Activated T-cell treated with anti-CD3 and anti-CD28 coated beads, Interleukin-2, amount 50 U/mL, for 1 hour (primary cell): ENCODE data around the gene KRT4.
"Not testable (repeated sequence)": the region's sequence is repeated elsewhere in the genome, so short reads cannot be mapped to it uniquely, and the experiment has no call there.

ENCODE experiments used
- DNase-seq: peaks from one replicate; pipeline ENCODE4 v3.0.0-alpha.2; 2020

Gene KRT4

GRCh38 chr12:52771505-52771904 lies 42.4 kb downstream of the KRT4 start:
- DNase-seq = no peak

- DNase-seq = no peak
Measured at GRCh38 chr12:52771088-52771487, 42.8 kb downstream of the KRT4 start.

- no peak for DNase-seq
Measured at GRCh38 chr12:52769946-52770345, 44.0 kb downstream of the KRT4 start.

GRCh38 chr12:52769354-52769753 lies 44.6 kb downstream of the KRT4 start:
- DNase-seq = no peak

- DNase-seq = no peak
Measured at GRCh38 chr12:52768479-52769200, 45.3 kb downstream of the KRT4 start.

GRCh38 chr12:52767427-52767826 lies 46.5 kb downstream of the KRT4 start:
- no peak for DNase-seq

GRCh38 chr12:52767020-52767379 lies 46.9 kb downstream of the KRT4 start:
- DNase-seq = no peak

GRCh38 chr12:52766351-52767019 lies 47.4 kb downstream of the KRT4 start:
- no peak for DNase-seq

- no peak for DNase-seq
Measured at GRCh38 chr12:52765702-52766101, 48.2 kb downstream of the KRT4 start.

- no peak for DNase-seq
Measured at GRCh38 chr12:52763991-52764390, 49.9 kb downstream of the KRT4 start.

GRCh38 chr12:52763036-52763659 lies 50.8 kb downstream of the KRT4 start:
- no peak for DNase-seq

GRCh38 chr12:52761802-52762201 lies 52.1 kb downstream of the KRT4 start:
- DNase-seq = no peak

GRCh38 chr12:52761218-52761617 lies 52.7 kb downstream of the KRT4 start:
- not testable (repeated sequence) for DNase-seq

GRCh38 chr12:52760623-52761022 lies 53.3 kb downstream of the KRT4 start:
- DNase-seq = no peak

- DNase-seq = no peak
Measured at GRCh38 chr12:52759695-52760094, 54.2 kb downstream of the KRT4 start.

GRCh38 chr12:52759218-52759617 lies 54.7 kb downstream of the KRT4 start:
- no peak for DNase-seq

GRCh38 chr12:52757449-52758176 lies 56.3 kb downstream of the KRT4 start:
- no peak for DNase-seq
